Heart right ventricle (tissue), 16 donors: ENCODE measurements around the gene WTAP. TPM values are rescaled to one million over a fixed set of nuclear protein-coding genes. Genes with fewer than 3 reads are reported as not detected.
A peak's percentile ranks its signal among the peaks of the same experiment; 100 is the strongest.

Experiments used
- ATAC-seq, 8 donors: fragments of 200-7000 bp; cut with Tn5 transposase; one replicate each; pipeline ENCODE4 v1.9.1; 2020; ENCODE audit warnings: mild to moderate bottlenecking in 8 of 8, moderate library complexity in 8 of 8, moderate number of reproducible peaks in 1 of 8
- DNase-seq, 2 donors: peaks; one replicate each; pipeline ENCODE4 v3.0.0-alpha.2; 2020
- H3K27ac ChIP-seq, 10 donors: fragments of 200-600 bp; sonication (generic) in 2 of 10; one replicate each; pipeline versions ENCODE4 v1.5.0 to v1.8.0; 2020 to 2022; ENCODE audit warnings: mild to moderate bottlenecking in 3 of 10
- H3K27me3 ChIP-seq, 7 donors: fragments of 200-600 bp; one replicate each; pipeline ENCODE4 v1.8.0; 2021 to 2022; ENCODE audit warnings: mild to moderate bottlenecking in 2 of 7
- H3K36me3 ChIP-seq, 9 donors: fragments of 200-600 bp; sonication (generic) in 1 of 9; one replicate each; pipeline versions ENCODE4 v1.5.0 to v1.8.0; 2020 to 2022; ENCODE audit warnings: mild to moderate bottlenecking in 2 of 9
- H3K4me1 ChIP-seq, 9 donors: fragments of 200-600 bp; sonication (generic) in 1 of 9; one replicate each; pipeline versions ENCODE4 v1.5.0 to v1.8.0; 2020 to 2022; ENCODE audit warnings: mild to moderate bottlenecking in 4 of 9
- H3K4me3 ChIP-seq, 10 donors: fragments of 200-600 bp; sonication (generic) in 2 of 10; one replicate each; pipeline versions ENCODE4 v1.5.0 to v1.8.0; 2020 to 2022; ENCODE audit warnings: mild to moderate bottlenecking in 7 of 10, moderate library complexity in 2 of 10
- H3K9me3 ChIP-seq, 11 donors: fragments of 200-600 bp in 10 of 11; sonication (generic) in 2 of 11; one replicate each; pipeline versions ENCODE4 v1.5.0 to v1.8.0; 2013 to 2022; ENCODE audit warnings: mild to moderate bottlenecking in 2 of 11, control low read depth in 1 of 11, moderate library complexity in 1 of 11
- CTCF ChIP-seq, 9 donors: fragments of 200-600 bp; sonication (generic) in 2 of 9; IDR thresholded peaks; one replicate each; pipeline versions ENCODE4 v1.5.0 to v1.8.0; 2021 to 2022; ENCODE audit warnings: antibody characterized with exemption in 9 of 9, mild to moderate bottlenecking in 5 of 9, moderate library complexity in 1 of 9
- WGBS, 2 donors: extraction: QIAGEN DNeasy Blood & Tissue Kit; methylation state at CpG; one replicate each; pipeline ENCODE4 v1.1.7; 2013; ENCODE audit warnings: inconsistent platforms in 1 of 2; 5-methylcytosine and 5-hydroxymethylcytosine counted together
- intact Hi-C, 10 donors: fragments of 100-400 bp; cut with DNase I; formaldehyde crosslinking; loops; one replicate each; pipeline versions ENCODE4 v1.11.1 to v1.14.2; 2022
- polyA plus RNA-seq, 2 donors: library from polyadenylated mRNA; stranded (reverse); fragments of 200-250 nt; gene quantifications; one replicate each; pipeline ENCODE4 v1.2.3, GENCODE V29; 2013
- total RNA-seq, 10 donors: library from RNA; stranded (reverse); fragmentation: NEBNext Ultra II Directional in 3 of 10; extraction: Animal tissue kit (Norgen Biotek cat#: 25700) in 3 of 10; gene quantifications; one replicate each; pipeline versions ENCODE4 v1.2.1 to v1.2.4, GENCODE V29; 2021 to 2023
- donor health status: Arrhythmogenic right ventricular cardiomyopathy.
- donor health status: ischemic (EF 13 %, LVEDD 7.1; RV severe dilation, severe dysfunction).
- donor health status: healthy with polysubstance abuse.
- donor health status: DM: no; HTN: yes; CAD: no.
- donor health status: DM: no; HTN: no; CAD: no.
- donor health status: ischemic (EF 25% LVEDD 6.9; RV normal size, moderate dysfunction).
- donor health status: ischemic (EF 25% LVEDD 5.7; RV mildly dilated, moderate dysfunction).
- donor health status: healthy.
- donor health status: DM: yes; HTN: yes; CAD: no.
- donor health status: Ischemic cardiomyopathy.
- donor health status: ischemic (EF 35%, LVEDD 5.7; RV mildly dilated, moderate dysfunction).
- donor health status: nonischemic (EF 11% LVEDD 7.7; RV severe dilation, severe dysfunction).
- donor health status: DM: yes; HTN: yes; CAD: no.
- donor health status: PGD.
- donor health status: ischemic (EF 29% LVEDD 5.4; RV normal size, mild dysfunction).
- donor health status: nonischemic (EF 23%, LVEDD 6.1; RV moderate dilation, normal function).

WTAP gene
- total and polyA plus RNA-seq, 12 donors, result 44.4 to 70.1 (median 47.6) TPM

GRCh38 chr6:159797554-159797953 lies 70.2 kb downstream of the WTAP start:
- intact Hi-C loops, result loop anchor here in 1 of 10 donors (10.0 kb wide), 1 partner anchor 237 kb away; no protein-coding TSS in a partner anchor
- no peak for TF ChIP-seq CTCF (IDR thresholded peaks at IDR 0.05)
- no peak for DNase-seq
- ATAC-seq, result no peak
- peaks cover 0 to 11% (median 6%) of the 10 kb centered on the region in 9 donors for H3K4me1 ChIP-seq
- no peak overlapping the region for H3K4me3 ChIP-seq
- H3K36me3 ChIP-seq, result peaks cover 0 to 76% (median 40%) of the 10 kb centered on the region in 9 donors
- no peaks in the 10 kb centered on the region for H3K9me3 ChIP-seq
- no peaks in the 10 kb centered on the region for H3K27me3 ChIP-seq
- H3K27ac ChIP-seq, result no peak overlapping the region
- 47 to 49% methylated on average over 1 of the region's 1 CpG for WGBS, 2 donors

GRCh38 chr6:159800141-159800865 lies 73.0 kb downstream of the WTAP start, which contains the start of gene PNLDC1:
Gene PNLDC1, plus strand, starts transcription at chr6:159800276. Its CDS starts 32 bp downstream, at chr6:159800308.
- peaks cover 0 to 51% (median 33%) of the 10 kb centered on the region in 9 donors for H3K36me3 ChIP-seq

GRCh38 chr6:159801935-159802334 lies 74.6 kb downstream of the WTAP start:
- Histone ChIP-seq H3K9me3 (no peaks in the 10 kb centered on the region), H3K36me3 (peaks cover 0 to 36% (median 30%) of the 10 kb centered on the region in 9 donors), H3K27ac (no peak overlapping the region), H3K27me3 (no peaks in the 10 kb centered on the region), H3K4me1 (peaks cover 0 to 7% (median 0%) of the 10 kb centered on the region in 9 donors), H3K4me3 (no peak overlapping the region)
- intact Hi-C loops, result no loop called here
- no peak for TF ChIP-seq CTCF (IDR thresholded peaks at IDR 0.05)
- WGBS, 2 donors, result 94 to 96% methylated on average over 8 of the region's 8 CpGs
- no peak for DNase-seq
- no peak for ATAC-seq

More at GRCh38 chr6:159800141-159800865, 73.0 kb downstream of the WTAP start, which contains the start of gene PNLDC1:
- no peak for TF ChIP-seq CTCF (IDR thresholded peaks at IDR 0.05)
- ATAC-seq, result peak in 3 of 8 donors; percentile 11 to 38 (median 20)
- no peak for DNase-seq
- no peaks in the 10 kb centered on the region for H3K9me3 ChIP-seq
- peak within 1 kb of the TSS in 1 of 10 donors; percentile 7 for H3K4me3 ChIP-seq
- 87% methylated on average over 50 of the region's 50 CpGs for WGBS, 2 donors
- intact Hi-C loops, result no loop called here
- no peak within 1 kb of the TSS for H3K27ac ChIP-seq
- H3K27me3 ChIP-seq, result no peaks in the 10 kb centered on the region
- H3K4me1 ChIP-seq, result no peaks in the 10 kb centered on the region

- H3K27me3 ChIP-seq, result no peaks in the 10 kb centered on the region
- TF ChIP-seq CTCF (IDR thresholded peaks at IDR 0.05), result no peak
- intact Hi-C loops, result no loop called here
- no peaks in the 10 kb centered on the region for H3K9me3 ChIP-seq
- H3K36me3 ChIP-seq, result peaks cover 0 to 10% (median 6%) of the 10 kb centered on the region in 9 donors
- no peak overlapping the region for H3K27ac ChIP-seq
- WGBS, 2 donors, result 88 to 92% methylated on average over 10 of the region's 10 CpGs
- ATAC-seq (no peak), DNase-seq (no peak)
- H3K4me1 ChIP-seq, result peaks cover 0 to 7% (median 0%) of the 10 kb centered on the region in 9 donors
- no peak overlapping the region for H3K4me3 ChIP-seq
Measured at GRCh38 chr6:159804504-159804903, 77.2 kb downstream of the WTAP start.
